ENCODE data around the gene TCERG1L. TPM values are rescaled to one million over a fixed set of nuclear protein-coding genes. Genes with fewer than 3 reads are reported as not detected.

The TCERG1L gene
- total RNA-seq, 1 experiment from 2014 or later = not detected

- CTCF ChIA-PET = no interaction called here
- no peaks in the 10 kb centered on the region; the same call in 1 of the 2 replicates for H3K9me3 ChIP-seq (ENCODE audit: control insufficient read depth, insufficient read depth, low read depth, low read length)
- no peak for ATAC-seq
Measured at GRCh38 chr10:131181456-131181855, 130.1 kb downstream of the TCERG1L start.

GRCh38 chr10:131180740-131181415 lies 130.6 kb downstream of the TCERG1L start:
- BruUV-seq (replicated peaks) = no TSS peak

More at GRCh38 chr10:131181456-131181855, 130.1 kb downstream of the TCERG1L start:
- TF ChIP-seq CTCF (IDR thresholded peaks at IDR 0.05) (no peak), REST (IDR thresholded peaks at IDR 0.05; ENCODE audit: insufficient read depth in 1 of 2, low read depth in 2 of 2, low read length in 1 of 2) (no peak), TCF7L2 (IDR thresholded peaks at IDR 0.05; ENCODE audit: low read depth, low read length) (no peak), SIN3A (IDR thresholded peaks at IDR 0.05; ENCODE audit: borderline replicate concordance, insufficient read depth, low read depth, low read length) (no peak)
- no peak overlapping the region for H3K4me3 ChIP-seq (ENCODE audit: low read depth in 2 of 2, low read length in 2 of 2)
- no peaks in the 10 kb centered on the region for H3K36me3 ChIP-seq (ENCODE audit: control insufficient read depth, insufficient read depth, low read length)
- POLR2A ChIA-PET = no interaction called here
- H3K27ac ChIP-seq (ENCODE audit: low read length) = no peak overlapping the region
- in situ Hi-C loops (cut with HindIII; ENCODE audit: low pct_unique_long_range_greater_than_20kb, low sequenced_read_pairs) (no loop called here), intact Hi-C loops (cut with micrococcal nuclease; ENCODE audit: unreplicated experiment) (no loop called here)
- DNase-seq (ENCODE audit: low read depth, low spot score) = no peak
- H3K4me1 ChIP-seq (ENCODE audit: control insufficient read depth, insufficient read depth, low read length) = no peaks in the 10 kb centered on the region
- peaks cover 14% of the 10 kb centered on the region for H3K27me3 ChIP-seq (ENCODE audit: control insufficient read depth, insufficient read depth, low read length)
- BruUV-seq (replicated peaks) = no TSS peak

More at GRCh38 chr10:131180740-131181415, 130.6 kb downstream of the TCERG1L start:
- Histone ChIP-seq H3K36me3 (ENCODE audit: control insufficient read depth, insufficient read depth, low read length) (no peaks in the 10 kb centered on the region), H3K9me3 (ENCODE audit: control insufficient read depth, insufficient read depth, low read depth, low read length) (no peaks in the 10 kb centered on the region; the same call in 1 of the 2 replicates), H3K27me3 (ENCODE audit: control insufficient read depth, insufficient read depth, low read length) (peaks cover 14% of the 10 kb centered on the region), H3K4me1 (ENCODE audit: control insufficient read depth, insufficient read depth, low read length) (no peaks in the 10 kb centered on the region), H3K27ac (ENCODE audit: low read length) (no peak overlapping the region), H3K4me3 (ENCODE audit: low read depth in 2 of 2, low read length in 2 of 2) (no peak overlapping the region)
- intact Hi-C loops (cut with micrococcal nuclease; ENCODE audit: unreplicated experiment) = no loop called here
- in situ Hi-C loops (cut with HindIII; ENCODE audit: low pct_unique_long_range_greater_than_20kb, low sequenced_read_pairs) = no loop called here
- TF ChIP-seq TCF7L2 (IDR thresholded peaks at IDR 0.05; ENCODE audit: low read depth, low read length) = no peak
- TF ChIP-seq REST (IDR thresholded peaks at IDR 0.05; ENCODE audit: insufficient read depth in 1 of 2, low read depth in 2 of 2, low read length in 1 of 2) = no peak
- no peak for DNase-seq (ENCODE audit: low read depth, low spot score)
- ChIA-PET CTCF (no interaction called here), POLR2A (no interaction called here)
- no peak for ATAC-seq

Measured in Panc1 (cell line).